Prostate gland (tissue), 2 donors: ENCODE measurements around the gene ARHGEF2.

Source experiments
- POLR2A ChIP-seq: fragments of 450-650 bp; IDR thresholded peaks from one replicate; pipeline ENCODE4 v1.6.1; 2016; ENCODE audit warnings: antibody characterized with exemption, mild to moderate bottlenecking
- TF ChIP-seq, protein P1 (sequence below), 4 experiments: fragments of 200-600 bp in 2 of 4; fragments of 450-650 bp in 2 of 4; sonication (generic) in 2 of 4; IDR thresholded peaks; 1 replicate in 3 of 4; 2 replicates in 1 of 4; pipeline ENCODE4 v1.5.1; 2016 to 2019; ENCODE audit warnings: antibody characterized with exemption in 4 of 4, mild to moderate bottlenecking in 2 of 4, moderate library complexity in 2 of 4

GRCh38 chr1:155999964-156000363, 21.6 kb upstream of the ARHGEF2 start:
- TF ChIP-seq, protein P1, sequence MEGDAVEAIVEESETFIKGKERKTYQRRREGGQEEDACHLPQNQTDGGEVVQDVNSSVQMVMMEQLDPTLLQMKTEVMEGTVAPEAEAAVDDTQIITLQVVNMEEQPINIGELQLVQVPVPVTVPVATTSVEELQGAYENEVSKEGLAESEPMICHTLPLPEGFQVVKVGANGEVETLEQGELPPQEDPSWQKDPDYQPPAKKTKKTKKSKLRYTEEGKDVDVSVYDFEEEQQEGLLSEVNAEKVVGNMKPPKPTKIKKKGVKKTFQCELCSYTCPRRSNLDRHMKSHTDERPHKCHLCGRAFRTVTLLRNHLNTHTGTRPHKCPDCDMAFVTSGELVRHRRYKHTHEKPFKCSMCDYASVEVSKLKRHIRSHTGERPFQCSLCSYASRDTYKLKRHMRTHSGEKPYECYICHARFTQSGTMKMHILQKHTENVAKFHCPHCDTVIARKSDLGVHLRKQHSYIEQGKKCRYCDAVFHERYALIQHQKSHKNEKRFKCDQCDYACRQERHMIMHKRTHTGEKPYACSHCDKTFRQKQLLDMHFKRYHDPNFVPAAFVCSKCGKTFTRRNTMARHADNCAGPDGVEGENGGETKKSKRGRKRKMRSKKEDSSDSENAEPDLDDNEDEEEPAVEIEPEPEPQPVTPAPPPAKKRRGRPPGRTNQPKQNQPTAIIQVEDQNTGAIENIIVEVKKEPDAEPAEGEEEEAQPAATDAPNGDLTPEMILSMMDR (IDR thresholded peaks at IDR 0.05): no peak
- no peak for TF ChIP-seq POLR2A
